Lung microvascular endothelial cell (primary cell): Measurements from ENCODE around the gene PDK4. TPM values are rescaled to one million over a fixed set of nuclear protein-coding genes. Genes with fewer than 3 reads are reported as not detected.
A peak's percentile ranks its signal among the peaks of the same experiment; 100 is the strongest.
"Not testable (repeated sequence)": the region's sequence is repeated elsewhere in the genome, so short reads cannot be mapped to it uniquely, and the experiment has no call there.

Experiments
- DNase-seq, 2 donors: peaks; one replicate each; pipeline versions ENCODE4 v3.0.0 to v3.0.0-alpha.2; 2010; ENCODE audit warnings: low read depth in 2 of 2
- total RNA-seq: library from RNA; depleted of rRNA; stranded (reverse); fragments of >200 nt; gene quantifications from 2 replicates; pipeline ENCODE4 v1.2.1, GENCODE V29; 2014

PDK4 gene
- total RNA-seq, 1 donor from 2014 or later: 171 TPM

- not testable (repeated sequence) for DNase-seq
Measured at GRCh38 chr7:95604811-95605210, 8.5 kb upstream of the PDK4 start.

- not testable (repeated sequence) for DNase-seq
Measured at GRCh38 chr7:95604397-95604796, 8.1 kb upstream of the PDK4 start.

- no peak for DNase-seq
Measured at GRCh38 chr7:95602421-95602820, 6.1 kb upstream of the PDK4 start.

GRCh38 chr7:95601316-95601715, 5.0 kb upstream of the PDK4 start:
- no peak for DNase-seq

- DNase-seq: peak in 1 of 2 donors; percentile 93
Measured at GRCh38 chr7:95599069-95599468, 2.8 kb upstream of the PDK4 start.

- DNase-seq: no peak
Measured at GRCh38 chr7:95598511-95598910, 2.2 kb upstream of the PDK4 start.

GRCh38 chr7:95595746-95596197, 544 bp downstream of the PDK4 start:
- DNase-seq: peak in 1 of 2 donors; percentile 5

GRCh38 chr7:95594185-95594584, 2.1 kb downstream of the PDK4 start:
- DNase-seq: no peak

GRCh38 chr7:95593343-95593742, 3.0 kb downstream of the PDK4 start:
- DNase-seq: no peak

- DNase-seq: no peak
Measured at GRCh38 chr7:95592570-95592969, 3.7 kb downstream of the PDK4 start.

GRCh38 chr7:95590387-95591248, 5.7 kb downstream of the PDK4 start:
- DNase-seq: no peak

GRCh38 chr7:95589766-95590165, 6.5 kb downstream of the PDK4 start:
- DNase-seq: no peak

GRCh38 chr7:95589031-95589430, 7.3 kb downstream of the PDK4 start:
- no peak for DNase-seq

GRCh38 chr7:95586951-95587301, 9.4 kb downstream of the PDK4 start:
- no peak for DNase-seq

GRCh38 chr7:95585426-95585789, 10.9 kb downstream of the PDK4 start:
- DNase-seq: no peak

- DNase-seq: no peak
Measured at GRCh38 chr7:95584769-95585425, 11.4 kb downstream of the PDK4 start.

GRCh38 chr7:95583834-95584621, 12.3 kb downstream of the PDK4 start:
- no peak for DNase-seq

- DNase-seq: peak in 1 of 2 donors; percentile 75
Measured at GRCh38 chr7:95582578-95583293, 13.6 kb downstream of the PDK4 start.

GRCh38 chr7:95581467-95581866, 14.8 kb downstream of the PDK4 start:
- DNase-seq: no peak

- DNase-seq: no peak
Measured at GRCh38 chr7:95579318-95579717, 17.0 kb downstream of the PDK4 start.

- DNase-seq: no peak
Measured at GRCh38 chr7:95578299-95578855, 17.9 kb downstream of the PDK4 start.
